Measurements from ENCODE around the gene COL4A1.
A peak's percentile ranks its signal among the peaks of the same experiment; 100 is the strongest.

Gene COL4A1

GRCh38 chr13:110185696-110186095, 121.3 kb downstream of the COL4A1 start:
- TF ChIP-seq POLR2A (IDR thresholded peaks at IDR 0.05; ENCODE audit: low read depth, low read length): no peak
- DNase-seq (ENCODE audit: insufficient read length, low spot score) (no peak), FAIRE-seq (no peak)

DNA sequence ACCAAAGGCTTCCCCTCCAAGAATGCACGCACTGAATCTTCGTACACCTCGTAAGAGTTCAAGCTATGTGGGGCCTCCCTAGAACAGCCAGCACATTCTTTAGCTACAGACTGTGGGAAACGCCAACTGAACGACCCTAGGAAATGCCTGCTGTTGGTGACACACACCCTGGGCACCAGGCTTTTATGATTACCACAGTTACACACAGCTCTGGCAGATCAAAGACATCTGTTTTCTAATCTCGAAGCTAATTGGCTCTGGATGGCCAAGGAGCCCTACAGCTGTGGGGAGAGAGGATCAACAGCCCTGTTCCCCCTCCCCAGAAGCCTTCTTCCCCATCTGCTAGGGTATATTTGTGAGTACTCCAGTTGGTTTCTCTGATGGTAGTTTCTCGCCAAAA, 123.0 kb downstream of the COL4A1 start:
- TF ChIP-seq POLR2A (IDR thresholded peaks at IDR 0.05; ENCODE audit: low read depth, low read length): no peak
- FAIRE-seq: no peak
- DNase-seq (ENCODE audit: insufficient read length, low spot score): no peak

DNA sequence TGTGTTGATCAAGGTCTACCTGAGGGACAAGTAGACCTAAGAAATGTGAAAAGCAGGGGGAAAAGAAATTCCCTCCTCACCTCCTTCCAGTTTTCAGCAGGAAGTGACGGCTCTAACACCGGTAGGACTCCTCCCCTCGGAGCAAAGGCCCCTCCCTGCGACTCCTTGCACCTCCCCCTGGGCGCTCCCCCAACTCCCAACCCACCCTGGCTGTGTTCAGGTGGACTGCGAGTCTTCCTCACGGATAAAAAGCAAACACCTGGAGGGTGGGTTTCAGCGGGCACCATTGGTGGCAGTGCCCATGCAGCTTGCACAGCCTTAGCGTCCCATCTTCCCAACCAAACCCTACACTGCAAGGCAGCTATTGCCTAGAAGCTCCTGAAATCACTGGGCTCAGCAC, 124.5 kb downstream of the COL4A1 start:
- DNase-seq (ENCODE audit: insufficient read length, low spot score) (no peak), FAIRE-seq (no peak)
- no peak for TF ChIP-seq POLR2A (IDR thresholded peaks at IDR 0.05; ENCODE audit: low read depth, low read length)

DNA sequence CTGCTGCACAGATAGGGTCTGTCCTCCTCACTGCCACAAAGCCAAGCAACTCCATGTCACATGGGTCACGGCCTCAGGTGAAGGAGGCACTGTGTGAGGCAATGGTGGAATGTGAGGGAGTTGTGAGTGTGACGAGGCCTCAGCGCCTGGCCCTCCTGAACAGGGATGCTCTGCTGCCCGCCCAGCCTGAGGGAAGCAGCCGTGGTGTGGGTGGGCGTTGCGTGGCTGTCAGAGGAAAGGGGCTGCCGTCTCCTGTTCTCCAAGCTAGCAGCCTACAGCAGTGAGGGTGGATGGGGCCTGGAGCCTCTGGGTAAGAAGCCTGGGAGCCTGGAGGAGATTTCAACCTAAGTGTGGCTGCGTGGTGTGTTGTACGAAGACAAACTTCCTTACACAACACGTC, 125.0 kb downstream of the COL4A1 start:
- FAIRE-seq: no peak
- TF ChIP-seq POLR2A (IDR thresholded peaks at IDR 0.05; ENCODE audit: low read depth, low read length): no peak
- DNase-seq (ENCODE audit: insufficient read length, low spot score): no peak

- FAIRE-seq (no peak), DNase-seq (ENCODE audit: insufficient read length, low spot score) (no peak)
- no peak for TF ChIP-seq POLR2A (IDR thresholded peaks at IDR 0.05; ENCODE audit: low read depth, low read length)
These were observed 127.2 kb downstream of the COL4A1 start for GRCh38 chr13:110179857-110180147.

DNA sequence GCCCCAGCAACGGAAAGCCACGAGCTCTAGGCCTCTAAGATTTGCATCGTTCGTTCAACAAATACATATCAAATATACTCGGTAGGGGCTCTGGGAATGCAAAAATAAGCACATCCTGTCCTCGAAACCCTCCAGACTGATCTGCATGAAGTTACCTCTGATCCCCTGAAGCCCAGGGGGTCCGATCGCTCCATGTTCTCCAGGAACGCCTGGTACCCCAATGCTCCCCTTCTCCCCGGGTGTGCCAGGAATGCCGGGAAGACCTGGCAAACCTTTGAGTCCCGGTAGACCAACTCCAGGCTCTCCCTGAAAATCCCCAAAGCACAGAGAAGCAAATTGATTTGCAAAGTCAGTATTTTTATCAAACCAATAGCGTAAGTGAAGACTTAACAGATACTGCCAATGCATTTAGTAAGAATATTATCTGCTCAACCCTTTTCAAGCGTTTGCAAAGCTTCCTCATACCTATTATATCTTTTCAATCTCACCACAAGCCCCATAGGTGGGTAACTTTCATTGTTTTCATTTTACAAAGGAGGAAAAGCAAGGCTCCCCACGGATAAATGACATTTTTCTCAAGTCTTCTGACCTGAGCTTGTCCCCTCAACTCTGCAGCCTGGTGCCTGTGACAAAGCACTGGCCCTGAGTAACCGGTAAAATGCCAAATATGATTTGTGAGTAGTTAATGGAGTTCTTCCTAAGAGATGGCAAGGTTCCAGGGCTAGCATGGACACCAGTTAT, 127.7 kb downstream of the COL4A1 start:
- DNase-seq (ENCODE audit: insufficient read length, low spot score) (no peak), FAIRE-seq (no peak)
- TF ChIP-seq POLR2A (IDR thresholded peaks at IDR 0.05; ENCODE audit: low read depth, low read length): no peak

DNA sequence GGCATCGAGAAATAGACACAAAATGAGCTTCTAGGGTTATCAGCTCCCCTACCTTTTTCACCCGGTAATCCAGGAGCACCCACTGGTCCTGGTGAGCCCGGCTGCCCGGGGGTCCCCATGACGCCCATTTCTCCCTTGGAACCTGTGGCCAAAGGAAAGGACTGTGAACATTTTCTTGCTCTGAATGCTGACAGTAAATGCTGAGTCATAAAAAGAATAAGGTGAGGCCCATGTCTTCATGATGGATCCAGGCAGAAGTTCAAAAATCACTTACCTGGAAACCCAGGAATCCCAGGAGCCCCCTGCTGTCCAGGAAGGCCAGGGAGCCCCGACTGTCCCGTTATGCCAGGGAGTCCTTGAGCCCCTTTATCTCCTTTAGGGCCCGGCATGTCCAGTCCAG, 129.2 kb downstream of the COL4A1 start:
- DNase-seq (ENCODE audit: insufficient read length, low spot score) (no peak), FAIRE-seq (no peak)
- no peak for TF ChIP-seq POLR2A (IDR thresholded peaks at IDR 0.05; ENCODE audit: low read depth, low read length)

DNA sequence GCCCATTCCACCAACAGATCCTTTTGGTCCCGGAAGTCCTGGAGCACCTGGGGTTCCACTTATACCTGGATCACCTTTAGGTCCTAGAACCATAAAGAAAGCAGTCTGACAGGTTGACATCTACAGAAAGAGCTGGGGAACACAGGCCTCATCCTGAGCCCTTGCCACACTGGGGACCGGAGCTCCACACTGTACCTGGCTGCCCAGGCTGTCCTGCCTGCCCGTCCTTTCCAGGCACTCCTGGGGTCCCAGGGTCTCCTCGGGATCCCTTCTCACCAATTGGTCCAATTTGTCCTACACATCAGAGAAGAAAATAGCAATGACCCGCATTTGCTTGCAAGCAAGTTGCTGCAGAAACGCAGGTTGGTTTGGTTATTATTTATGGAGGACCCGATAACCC, 130.5 kb downstream of the COL4A1 start:
- no peak for FAIRE-seq
- DNase-seq (ENCODE audit: insufficient read length, low spot score): no peak
- TF ChIP-seq POLR2A (IDR thresholded peaks at IDR 0.05; ENCODE audit: low read depth, low read length): no peak

DNA sequence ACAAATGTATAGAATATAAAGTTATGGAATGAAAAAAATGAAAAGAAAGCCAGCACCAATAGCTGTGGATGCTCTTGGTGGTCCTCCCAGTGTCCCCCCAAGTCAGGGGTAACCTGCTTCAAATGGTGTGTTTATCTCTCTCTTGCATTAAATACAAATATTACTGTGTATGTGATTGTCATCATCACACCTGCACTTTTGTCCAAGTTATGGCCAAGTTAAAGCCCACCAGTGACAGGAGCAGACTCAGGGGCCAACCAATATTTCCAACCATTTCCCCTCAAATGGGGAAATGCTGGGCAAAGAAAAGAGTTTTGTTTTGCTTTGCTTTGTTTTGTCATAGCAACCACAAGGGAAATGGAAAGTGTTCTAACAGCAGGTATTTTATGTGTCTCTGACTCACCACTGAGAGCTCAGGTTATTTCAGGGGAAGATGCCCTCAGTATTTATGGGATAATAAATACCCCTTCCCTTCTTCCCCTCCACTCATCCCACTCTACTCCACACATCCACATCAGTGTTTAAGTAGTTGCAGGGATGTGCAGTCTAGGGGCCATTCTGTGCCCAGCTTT, 133.6 kb downstream of the COL4A1 start:
- FAIRE-seq: no peak
- no peak for TF ChIP-seq POLR2A (IDR thresholded peaks at IDR 0.05; ENCODE audit: low read depth, low read length)
- DNase-seq (ENCODE audit: insufficient read length, low spot score): no peak

DNA sequence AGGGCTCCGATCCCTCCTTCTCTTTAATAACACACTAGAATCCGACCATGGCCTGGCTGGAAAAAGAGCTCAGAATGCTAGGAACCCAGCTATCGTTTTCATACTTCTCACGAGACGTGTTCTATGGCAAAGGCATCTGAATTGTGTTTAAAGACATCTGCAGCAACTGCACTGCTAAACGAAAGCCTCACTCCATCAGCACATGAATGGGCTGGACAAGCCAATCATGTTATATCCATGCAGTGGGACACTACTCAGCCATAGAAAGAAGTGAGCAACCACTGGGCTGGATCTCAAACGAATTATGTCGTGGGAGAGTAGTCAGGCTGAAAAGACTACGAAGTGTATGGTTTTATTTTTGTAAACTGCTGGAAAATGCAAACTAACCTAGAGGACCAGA, 136.1 kb downstream of the COL4A1 start:
- no peak for TF ChIP-seq POLR2A (IDR thresholded peaks at IDR 0.05; ENCODE audit: low read depth, low read length)
- FAIRE-seq: no peak

DNA sequence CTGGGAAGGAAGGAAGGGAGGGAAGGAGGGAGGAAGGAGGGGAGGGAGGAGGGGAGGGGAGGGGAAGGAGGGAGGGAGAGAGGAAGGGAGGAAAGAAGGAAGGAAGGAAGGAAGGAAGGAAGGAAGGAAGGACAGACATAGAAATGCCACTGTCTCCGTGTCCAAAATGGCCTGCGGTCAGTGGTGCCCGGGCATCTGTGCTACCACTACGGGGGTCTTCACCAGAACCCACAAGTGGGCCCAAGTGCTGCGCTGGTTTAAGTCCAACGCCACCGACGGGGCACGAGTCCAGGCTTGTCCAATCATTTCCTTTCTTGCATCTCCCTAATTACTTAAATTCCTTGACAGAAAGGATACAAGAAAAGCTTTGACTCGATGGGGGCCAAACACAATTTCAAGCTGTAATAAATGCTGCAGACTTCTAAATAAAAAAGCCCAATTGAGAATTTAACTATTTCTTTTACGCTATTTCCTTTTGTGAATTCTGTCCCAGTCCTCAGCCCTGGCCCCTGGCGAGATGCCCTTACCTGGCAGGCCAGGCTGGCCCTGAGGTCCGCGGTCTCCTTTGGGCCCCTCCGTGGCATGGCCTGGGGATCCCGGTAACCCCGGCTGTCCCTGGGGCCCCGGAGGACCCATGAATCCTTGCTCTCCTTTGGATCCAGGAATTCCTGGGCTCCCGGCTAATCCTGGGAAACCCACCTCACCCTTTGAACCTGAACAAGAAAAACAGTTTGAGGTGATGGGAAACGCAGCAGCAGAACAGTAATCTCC, 136.8 kb downstream of the COL4A1 start:
- DNase-seq (ENCODE audit: insufficient read length, low spot score) (no peak), FAIRE-seq (no peak)
- TF ChIP-seq POLR2A (IDR thresholded peaks at IDR 0.05; ENCODE audit: low read depth, low read length): no peak

More for the DNA sequence above, 136.1 kb downstream of the COL4A1 start:
- no peak for DNase-seq (ENCODE audit: insufficient read length, low spot score)

GRCh38 chr13:110168999-110169933, 137.7 kb downstream of the COL4A1 start:
- no peak for TF ChIP-seq POLR2A (IDR thresholded peaks at IDR 0.05; ENCODE audit: low read depth, low read length)
- peak; percentile 83 for FAIRE-seq
- DNase-seq (ENCODE audit: insufficient read length, low spot score): no peak

GRCh38 chr13:110166598-110166997, 140.4 kb downstream of the COL4A1 start:
- DNase-seq (ENCODE audit: insufficient read length, low spot score) (no peak), FAIRE-seq (no peak)
- no peak for TF ChIP-seq POLR2A (IDR thresholded peaks at IDR 0.05; ENCODE audit: low read depth, low read length)

DNA sequence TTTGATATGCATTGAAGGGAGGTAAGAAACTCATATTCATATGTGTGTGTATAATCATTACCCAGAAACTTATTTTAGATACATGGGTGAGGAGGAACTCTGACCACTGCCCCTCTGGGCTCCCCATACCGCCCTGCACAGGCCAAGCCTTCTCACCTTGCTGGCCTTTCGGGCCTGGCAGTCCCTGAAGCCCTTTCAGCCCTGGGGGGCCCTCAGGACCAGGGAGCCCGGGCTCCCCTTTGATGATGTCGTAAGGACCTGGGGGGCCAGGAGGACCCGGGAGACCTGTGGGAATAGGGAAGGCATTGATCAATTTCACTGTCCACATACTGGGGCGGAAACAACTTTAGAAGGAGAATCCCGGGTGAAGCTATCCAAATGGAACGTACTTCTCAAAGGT, 142.3 kb downstream of the COL4A1 start:
- FAIRE-seq (no peak), DNase-seq (ENCODE audit: insufficient read length, low spot score) (no peak)
- TF ChIP-seq POLR2A (IDR thresholded peaks at IDR 0.05; ENCODE audit: low read depth, low read length): no peak
